HG03064 (cell line): ENCODE data around the gene TRIM28.
"Not testable (repeated sequence)": the region's sequence is repeated elsewhere in the genome, so short reads cannot be mapped to it uniquely, and the experiment has no call there.

Source experiments
- ATAC-seq: cut with Tn5 transposase; IDR thresholded peaks from one replicate; pipeline ENCODE4 v1.9.1; 2021; ENCODE audit warnings: low read depth; ENCODE audit not compliant: unreplicated experiment

The TRIM28 gene

DNA sequence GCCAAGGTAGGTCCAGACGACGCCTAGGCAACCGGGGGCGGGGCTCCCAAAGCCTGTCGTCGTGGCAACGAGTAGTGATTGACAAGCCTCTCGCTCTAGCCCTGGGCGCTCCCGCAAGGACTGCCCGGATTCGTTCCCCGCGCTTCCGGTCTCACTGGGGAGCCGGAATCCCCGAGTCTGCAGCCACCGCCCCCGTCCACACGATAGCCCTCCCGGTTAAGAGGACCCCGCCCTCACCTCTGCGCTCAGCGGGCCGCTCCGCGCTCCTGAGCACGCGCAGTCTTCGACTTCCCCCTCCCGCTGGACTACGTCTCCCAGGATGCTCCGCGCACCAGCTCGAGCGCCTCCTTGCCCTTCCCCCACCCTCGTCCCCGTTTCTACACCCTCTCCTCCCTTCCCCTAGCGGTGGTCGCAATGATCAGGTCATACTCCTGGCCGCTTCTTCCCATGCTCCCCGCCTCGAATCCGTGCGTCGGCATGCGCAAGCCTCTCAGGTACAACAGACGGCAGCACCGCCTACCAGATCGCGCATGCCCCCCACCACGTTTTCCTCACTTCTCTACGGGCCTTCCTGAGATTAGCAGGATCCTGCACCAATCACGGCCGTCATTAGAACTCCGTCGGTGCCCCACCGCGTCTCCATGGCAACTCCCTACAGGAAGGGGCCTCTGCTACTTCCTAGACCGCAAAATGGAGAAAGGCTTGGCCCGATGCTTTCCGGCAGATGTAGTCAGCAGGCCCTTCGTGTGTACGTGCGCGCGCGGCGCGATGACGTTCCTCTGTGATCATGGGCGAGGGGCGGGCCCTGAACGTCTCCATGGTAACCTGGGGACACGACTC lies 29.2 kb downstream of the TRIM28 start, which contains the start of gene MZF1:
Gene MZF1, minus strand, starts transcription at position 518 of the 840 bp plus-strand sequence. CDS start 1,946 bp downstream, outside the sequence.
- ATAC-seq, result peak; percentile 52

DNA sequence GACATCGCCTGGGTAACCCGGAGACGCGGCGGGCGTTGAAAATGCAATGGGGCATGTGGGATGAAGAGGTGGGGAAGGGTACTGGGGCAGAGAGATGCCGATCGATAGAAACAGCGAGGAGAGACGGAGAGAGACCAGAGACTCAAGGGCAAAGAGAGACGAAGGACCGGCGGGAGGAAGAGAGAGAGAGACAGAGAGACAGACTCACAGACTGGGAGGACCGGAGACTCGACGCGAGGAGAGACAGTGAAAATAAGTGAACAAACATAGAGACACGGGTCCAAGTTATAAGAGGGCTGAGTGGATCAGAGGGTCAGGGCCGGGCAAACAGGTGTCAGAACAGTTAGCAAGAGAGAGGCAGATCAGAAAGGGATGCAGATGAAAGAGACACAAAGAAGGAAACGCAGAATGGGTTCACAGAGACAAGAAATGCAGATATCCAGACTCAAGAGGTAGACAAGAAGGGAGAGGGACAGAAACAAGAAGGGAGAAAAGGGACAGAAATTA lies 29.8 kb downstream of the TRIM28 start:
- ATAC-seq, result no peak

DNA sequence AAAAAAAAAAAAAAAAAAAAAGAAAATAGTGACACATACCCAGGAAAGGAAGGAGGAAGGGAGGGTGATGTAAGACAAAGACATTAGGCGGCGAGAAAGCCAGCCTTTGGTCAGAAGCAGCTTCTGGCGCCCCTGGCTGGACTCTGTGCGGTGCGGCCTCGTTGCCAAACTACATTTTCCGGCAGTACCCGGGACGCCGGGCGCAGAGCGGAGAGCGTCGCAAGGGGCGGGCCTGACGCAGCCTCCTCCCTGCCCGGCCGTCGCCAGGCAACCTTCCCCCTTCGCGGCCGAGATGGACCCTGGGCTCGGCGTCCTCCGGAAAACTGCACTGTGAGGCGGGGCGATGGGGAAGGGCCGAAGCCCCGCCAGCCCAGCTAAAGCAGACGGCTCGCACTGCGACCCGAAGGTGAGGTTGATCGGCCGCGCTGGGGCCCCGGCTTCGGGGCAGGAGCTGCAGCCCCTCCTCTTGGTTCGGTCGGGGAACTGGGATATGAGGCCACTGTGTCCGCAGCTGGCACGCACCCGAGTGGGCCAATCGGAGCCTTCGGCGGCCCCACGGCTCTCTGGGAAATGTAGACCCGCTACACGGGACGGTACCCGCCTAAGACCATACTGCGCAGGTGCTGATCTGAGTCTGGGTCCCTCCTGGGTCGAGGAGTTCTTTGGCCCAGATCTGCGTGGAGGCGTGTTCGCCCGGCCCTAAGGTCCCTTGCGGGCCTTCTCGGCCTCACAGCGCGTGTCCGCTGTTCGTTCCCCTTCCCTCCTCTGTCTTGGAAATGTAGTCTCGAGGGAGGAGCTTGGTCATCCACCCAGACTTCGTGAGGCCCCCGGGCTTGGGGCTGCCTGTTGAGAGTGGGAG lies 31.5 kb downstream of the TRIM28 start:
- ATAC-seq, result peak; percentile 39

DNA sequence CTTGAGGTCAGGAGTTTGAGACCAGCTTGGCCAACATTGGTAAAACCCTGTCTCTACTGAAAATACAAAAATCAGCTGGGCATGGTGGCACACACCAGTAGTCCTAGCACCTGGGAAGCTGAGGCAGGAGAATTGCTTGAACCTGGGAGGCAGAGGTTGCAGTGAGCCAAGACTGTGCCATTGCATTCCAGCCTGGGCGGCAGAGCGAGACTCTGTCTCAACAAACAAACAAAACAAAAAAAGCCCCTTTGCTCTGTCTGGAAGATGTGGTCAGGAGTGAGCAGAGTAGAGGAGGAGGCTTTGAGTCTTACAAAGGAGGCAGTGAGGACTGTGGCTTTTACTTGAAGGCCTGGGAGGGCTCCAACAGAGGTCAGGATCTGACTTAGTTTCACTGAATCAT lies 33.7 kb downstream of the TRIM28 start:
- not testable (repeated sequence) for ATAC-seq

DNA sequence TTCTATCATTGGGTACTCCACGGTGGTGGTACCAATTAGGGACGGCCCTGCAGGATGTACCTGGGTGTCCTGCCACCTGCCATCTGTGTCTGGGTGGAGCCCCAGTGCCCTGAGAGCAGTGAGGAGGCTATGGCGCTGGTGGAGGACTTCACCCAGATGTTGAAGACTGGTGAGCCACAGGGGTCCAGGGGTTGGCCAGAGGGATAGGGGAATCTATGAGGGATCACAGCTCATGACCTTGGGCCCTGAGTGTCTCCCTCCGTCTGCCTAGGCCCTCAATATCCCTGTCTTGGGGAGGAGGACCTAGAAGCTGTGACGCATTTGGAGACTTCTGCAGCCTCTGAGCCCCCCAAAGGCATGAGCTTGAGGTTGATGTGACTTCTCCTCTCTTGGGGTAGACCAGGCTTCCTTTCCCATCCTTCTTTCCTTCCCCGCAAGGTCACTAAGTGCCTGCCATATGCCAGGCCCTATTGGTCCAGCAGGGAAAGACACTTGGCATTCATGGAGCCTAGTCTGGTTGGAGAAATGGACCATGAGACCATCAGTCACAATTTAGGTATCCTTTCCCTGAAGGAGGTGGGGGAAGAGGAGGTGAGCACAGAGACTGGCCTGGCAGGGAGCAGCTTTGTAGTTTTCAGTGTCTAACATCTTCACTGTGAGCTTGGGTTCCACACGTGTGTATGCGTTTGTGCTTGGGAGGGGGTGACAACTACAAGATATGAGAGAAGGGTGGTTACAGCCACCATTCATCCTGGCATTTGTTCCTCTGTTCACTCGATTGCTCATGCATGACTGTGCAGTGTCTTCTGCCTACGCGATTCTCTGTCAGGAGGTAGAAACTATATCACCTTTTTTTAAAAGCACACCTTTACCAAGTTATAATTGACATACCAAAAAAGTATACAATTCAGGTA lies 34.4 kb downstream of the TRIM28 start:
- ATAC-seq, result no peak

DNA sequence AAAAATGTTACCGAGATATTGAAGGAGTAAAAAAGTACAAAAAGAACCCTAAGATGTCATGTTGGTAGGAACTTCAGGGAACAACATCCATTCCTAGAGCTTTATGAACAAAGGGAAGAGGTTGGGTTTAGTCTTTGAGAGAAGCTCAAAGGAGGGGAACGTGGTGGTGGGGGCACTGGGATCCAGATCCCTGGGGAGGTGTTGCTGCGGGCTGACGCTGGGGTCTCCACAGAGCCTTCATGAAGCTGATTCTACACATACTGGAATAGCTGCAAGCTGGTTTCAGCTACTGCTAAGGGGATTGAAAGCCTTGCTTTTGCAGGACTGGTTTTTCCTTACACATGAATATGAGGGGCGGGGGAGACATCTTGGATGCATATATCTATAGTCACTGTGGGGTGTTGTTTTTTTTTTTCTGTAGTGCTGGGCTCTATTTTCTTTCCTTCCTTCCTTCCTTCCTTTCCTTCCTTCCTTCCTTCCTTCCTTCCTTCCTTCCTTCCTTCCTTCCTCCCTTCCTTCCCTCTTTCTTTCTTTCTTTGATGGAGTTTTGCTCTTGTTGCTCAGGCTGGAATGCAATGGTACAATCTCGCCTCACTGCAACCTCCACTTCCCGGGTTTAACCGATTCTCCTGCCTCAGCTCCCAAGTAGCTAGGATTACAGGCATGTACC lies 35.7 kb downstream of the TRIM28 start:
- ATAC-seq, result no peak

DNA sequence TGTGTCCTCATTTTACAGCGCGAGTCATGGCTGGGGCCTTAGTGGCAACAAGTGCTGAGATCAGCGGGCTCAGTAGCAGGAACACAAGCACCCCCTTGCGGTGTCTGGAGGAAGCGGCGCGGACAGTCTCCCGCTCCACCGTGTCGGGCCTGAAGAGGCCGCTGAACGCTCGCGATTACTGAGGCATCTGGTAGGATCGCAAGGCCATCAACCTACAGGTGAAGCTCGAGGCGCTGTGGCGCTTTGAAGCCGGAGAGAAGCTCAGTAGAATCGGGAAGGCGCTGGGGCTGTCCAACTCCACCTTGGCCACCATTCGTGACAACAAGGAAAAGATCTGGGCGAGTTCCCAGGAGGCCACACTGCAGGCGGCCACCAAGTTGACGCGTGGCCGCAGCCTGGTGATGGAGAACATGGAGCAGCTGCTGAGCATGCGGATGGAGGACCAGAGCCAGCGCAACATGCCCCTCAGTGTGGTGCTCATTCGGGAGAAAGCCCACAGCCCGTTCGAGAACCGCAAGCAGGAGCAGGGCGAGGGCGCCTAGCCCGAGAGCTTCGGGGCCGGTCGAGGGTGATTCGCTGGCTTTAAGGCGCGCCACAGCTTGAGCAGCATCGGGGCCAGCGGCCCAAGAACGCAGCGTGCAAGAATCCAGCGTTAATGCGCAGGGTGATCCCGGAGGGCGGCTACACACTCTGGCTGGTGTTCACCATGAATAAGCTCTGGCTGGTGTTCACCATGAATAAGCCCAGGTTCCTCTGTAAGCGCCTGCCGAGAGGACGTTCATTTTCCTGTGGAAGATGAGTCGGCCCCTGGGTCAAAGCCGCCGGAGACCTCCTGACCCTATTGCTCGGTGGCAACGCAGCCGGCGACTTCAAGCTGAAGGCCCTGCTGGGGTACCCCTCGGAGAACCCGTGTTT lies 37.6 kb downstream of the TRIM28 start:
- no peak for ATAC-seq

DNA sequence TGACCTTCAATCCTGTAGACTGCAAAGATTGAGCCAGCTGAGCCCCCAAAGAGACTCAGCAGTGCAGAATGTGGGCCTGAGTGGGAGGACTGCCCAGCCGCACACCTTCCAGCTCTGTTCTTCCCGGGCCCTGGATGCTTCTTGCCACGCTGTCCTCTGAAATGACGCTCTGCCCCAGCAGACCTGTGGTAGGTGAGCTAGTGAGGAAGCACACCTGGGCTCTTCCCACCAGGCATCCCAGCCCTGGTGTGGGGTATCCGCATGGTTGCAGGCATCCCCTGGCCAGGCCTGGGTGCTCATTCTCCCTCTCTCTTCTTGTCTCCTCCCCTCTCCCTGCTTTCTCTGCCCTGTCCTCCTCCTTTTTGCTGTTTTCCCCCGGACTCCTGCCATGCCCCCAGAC lies 39.1 kb downstream of the TRIM28 start:
- ATAC-seq, result no peak

DNA sequence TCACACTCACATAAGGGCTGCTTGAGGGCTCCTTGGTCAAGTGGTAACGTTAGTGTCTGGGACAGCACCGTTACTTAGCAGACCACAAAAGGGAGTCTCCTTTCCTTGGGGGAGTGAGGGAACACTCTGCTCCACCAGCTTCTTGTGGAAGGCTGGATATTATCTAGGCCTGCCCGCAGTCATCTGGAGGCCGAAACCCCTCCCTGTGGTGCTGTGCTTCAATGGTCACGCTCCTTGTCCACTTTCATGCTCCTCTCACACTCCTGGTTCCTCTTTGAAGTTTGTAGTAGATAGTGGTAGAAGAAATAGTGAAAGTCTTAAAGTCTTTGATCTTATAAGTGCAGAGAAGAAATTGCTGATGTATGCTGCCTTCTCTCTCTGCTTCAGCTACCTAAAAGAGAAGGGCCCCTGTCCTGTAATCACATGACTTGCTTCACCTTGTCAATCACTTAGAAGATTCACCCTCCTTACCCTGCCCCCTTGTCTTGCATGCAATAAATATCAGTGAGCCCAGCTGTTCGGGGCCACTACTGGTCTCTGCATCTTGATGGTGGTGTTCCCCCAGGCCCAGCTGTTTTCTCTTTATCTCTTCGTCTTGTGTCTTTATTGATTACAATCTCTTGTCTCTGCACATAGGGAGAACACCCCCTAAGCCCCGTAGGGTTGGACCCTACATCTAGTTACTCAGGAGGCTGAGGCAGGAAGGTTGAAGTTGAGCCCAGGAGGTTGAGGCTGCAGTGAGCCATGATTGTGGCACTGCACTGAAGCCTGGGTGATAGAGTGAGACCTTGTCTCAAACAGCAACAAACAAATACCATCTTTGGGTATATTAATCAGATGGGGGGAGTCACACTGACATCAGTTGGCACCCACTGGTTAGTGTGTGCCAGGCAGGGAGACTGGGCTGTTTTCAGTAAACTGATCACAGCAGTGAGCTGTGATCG lies 40.9 kb downstream of the TRIM28 start:
- ATAC-seq, result no peak

DNA sequence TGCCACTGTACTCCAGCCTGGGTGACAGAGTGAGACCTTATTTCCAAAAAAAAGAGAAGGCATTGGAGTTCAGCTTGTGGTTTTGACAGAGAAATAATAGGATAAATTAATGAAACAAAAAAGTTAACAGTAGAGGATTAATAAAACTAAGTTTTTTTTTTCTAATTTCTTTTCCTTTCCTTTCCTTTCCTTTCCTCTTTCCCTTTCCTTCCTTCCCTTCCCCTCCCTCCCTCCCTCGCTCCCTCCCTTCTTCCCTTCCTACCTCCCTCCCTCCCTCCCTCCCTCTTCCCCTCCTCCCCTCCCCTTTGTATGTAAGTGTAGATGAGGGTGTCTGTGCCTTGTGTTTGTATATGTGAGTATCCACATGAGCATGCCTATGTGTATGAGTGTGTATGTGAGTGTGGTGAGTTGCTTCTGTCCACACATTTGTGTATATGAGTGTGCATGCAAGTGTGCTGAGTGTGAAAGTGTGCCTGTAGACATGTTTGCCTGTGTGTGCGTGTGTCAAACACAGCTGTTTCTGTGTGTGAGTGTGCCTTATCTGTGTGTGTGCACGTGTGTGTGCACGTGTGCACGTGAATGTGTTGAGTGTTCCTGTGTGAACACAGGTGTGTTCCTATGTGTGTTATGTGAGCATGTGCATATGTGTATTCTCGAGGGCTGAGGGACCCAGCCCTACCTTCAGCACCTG lies 41.7 kb downstream of the TRIM28 start:
- ATAC-seq, result no peak

DNA sequence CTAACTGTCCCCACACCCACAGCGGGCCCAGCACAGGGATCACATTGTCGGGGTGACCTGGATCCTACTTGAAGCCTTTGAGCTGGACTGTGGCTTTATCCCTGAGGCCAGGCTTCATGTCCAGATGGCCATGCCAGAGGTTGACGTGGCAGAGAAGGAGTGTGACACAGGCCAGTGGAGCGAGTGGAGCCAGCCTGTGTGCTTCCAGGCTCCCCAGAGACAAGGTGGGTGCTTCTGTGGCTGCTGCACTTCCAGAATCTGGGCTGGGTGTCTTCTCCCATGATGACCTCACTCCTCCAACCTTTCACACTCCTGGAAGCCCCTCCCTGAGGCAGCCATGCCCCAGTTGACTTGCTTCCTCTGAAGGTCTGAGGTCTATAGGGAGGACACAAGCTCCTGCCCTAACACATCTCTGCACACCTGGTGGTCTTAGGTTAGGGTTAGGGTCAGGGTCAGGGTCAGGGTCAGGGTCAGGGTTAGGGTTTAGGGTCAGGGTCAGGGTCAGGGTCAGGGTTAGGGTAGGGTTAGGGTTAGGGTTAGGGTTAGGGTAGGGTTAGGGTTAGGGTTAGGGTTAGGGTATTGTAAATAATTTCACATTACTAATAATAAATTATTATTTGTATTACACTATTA lies 42.4 kb downstream of the TRIM28 start:
- no peak for ATAC-seq
